Activated T-helper 2 cell treated with anti-CD3 and anti-CD28 coated beads, Interferon-gamma antibody, Interleukin-2, Interleukin-4, amounts not matched to agents 10 μg/mL and 5 μg/mL and 100 μg/mL, durations not matched to agents 14 hours and 24 hours and 36 hours (primary cell): ENCODE measurements around the gene DIABLO. TPM values are rescaled to one million over a fixed set of nuclear protein-coding genes. Genes with fewer than 3 reads are reported as not detected.

Experiments
- DNase-seq: peaks from one replicate; pipeline ENCODE4 v3.0.0; 2021; ENCODE audit warnings: low spot score
- H3K27ac Mint-ChIP-seq: one replicate; pipeline ENCODE4 v1.8.0; 2021; ENCODE audit warnings: mixed read lengths
- H3K27me3 Mint-ChIP-seq: one replicate; pipeline ENCODE4 v1.8.0; 2021; ENCODE audit warnings: low read depth, mixed read lengths
- H3K36me3 Mint-ChIP-seq: one replicate; pipeline ENCODE4 v1.8.0; 2021; ENCODE audit warnings: low read depth, mixed read lengths
- H3K4me1 Mint-ChIP-seq: one replicate; pipeline ENCODE4 v1.8.0; 2021; ENCODE audit warnings: low read depth, mixed read lengths
- H3K4me3 Mint-ChIP-seq: one replicate; pipeline ENCODE4 v1.8.0; 2021; ENCODE audit warnings: low read depth, mild to moderate bottlenecking, moderate library complexity, mixed read lengths
- H3K9me3 Mint-ChIP-seq: one replicate; pipeline ENCODE4 v1.8.0; 2021; ENCODE audit warnings: mixed read lengths
- intact Hi-C: fragments of 100-400 bp; cut with micrococcal nuclease; formaldehyde crosslinking; loops from one replicate; pipeline ENCODE4 v1.15.1; 2023
- total RNA-seq: library from RNA; stranded (reverse); gene quantifications from 2 replicates; pipeline ENCODE4 v1.2.3, GENCODE V29; 2022

The DIABLO gene
- total RNA-seq, 1 donor from 2014 or later, result 56.5 TPM

- intact Hi-C loops, result no loop called here
- Mint-ChIP-seq H3K27ac (no peak within 1 kb of the TSS), H3K27me3 (no peaks in the 10 kb centered on the region), H3K36me3 (no peaks in the 10 kb centered on the region), H3K4me1 (peaks cover 9% of the 10 kb centered on the region), H3K4me3 (peak within 1 kb of the TSS; percentile 48), H3K9me3 (no peaks in the 10 kb centered on the region)
- DNase-seq, result no peak
These were observed 51.6 kb downstream of the DIABLO start, which contains the start of gene IL31 for GRCh38 chr12:122174155-122174845. Gene IL31 (minus strand): TSS chr12:122174221. CDS start chr12:122174172, 49 bp downstream.

GRCh38 chr12:122172262-122172939 is 53.5 kb downstream of the DIABLO start:
- intact Hi-C loops, result no loop called here
- Mint-ChIP-seq H3K36me3 (no peaks in the 10 kb centered on the region), H3K27ac (no peak overlapping the region), H3K9me3 (no peaks in the 10 kb centered on the region), H3K4me3 (peak overlapping the region; percentile 37), H3K4me1 (peaks cover 10% of the 10 kb centered on the region), H3K27me3 (no peaks in the 10 kb centered on the region)
- no peak for DNase-seq

GRCh38 chr12:122171399-122171798 is 54.5 kb downstream of the DIABLO start:
- H3K4me3 Mint-ChIP-seq, result no peak overlapping the region

GRCh38 chr12:122168492-122168891 is 57.4 kb downstream of the DIABLO start:
- Mint-ChIP-seq H3K4me3 (no peak overlapping the region), H3K36me3 (no peaks in the 10 kb centered on the region), H3K4me1 (peaks cover 17% of the 10 kb centered on the region), H3K27ac (no peak overlapping the region), H3K9me3 (no peaks in the 10 kb centered on the region), H3K27me3 (no peaks in the 10 kb centered on the region)
- intact Hi-C loops, result loop anchor here (5.0 to 10.0 kb wide), 2 partner anchors 34 to 384 kb away; partner anchors contain the start of gene B3GNT4
- DNase-seq, result no peak

More at GRCh38 chr12:122171399-122171798, 54.5 kb downstream of the DIABLO start:
- peaks cover 20% of the 10 kb centered on the region for H3K4me1 Mint-ChIP-seq
- H3K9me3 Mint-ChIP-seq, result no peaks in the 10 kb centered on the region
- no peak for DNase-seq
- H3K36me3 Mint-ChIP-seq, result no peaks in the 10 kb centered on the region
- intact Hi-C loops, result no loop called here
- H3K27ac Mint-ChIP-seq, result no peak overlapping the region
- H3K27me3 Mint-ChIP-seq, result no peaks in the 10 kb centered on the region

- no peaks in the 10 kb centered on the region for H3K36me3 Mint-ChIP-seq
- peaks cover 25% of the 10 kb centered on the region for H3K4me1 Mint-ChIP-seq
- H3K9me3 Mint-ChIP-seq, result no peaks in the 10 kb centered on the region
- no peaks in the 10 kb centered on the region for H3K27me3 Mint-ChIP-seq
- no peak overlapping the region for H3K4me3 Mint-ChIP-seq
- no peak for DNase-seq
- H3K27ac Mint-ChIP-seq, result peak overlapping the region; percentile 77
- intact Hi-C loops, result loop anchor here (2.0 to 10.0 kb wide), 4 partner anchors 13 to 383 kb away; partner anchors contain the start of genes B3GNT4 and MLXIP
These were observed 58.4 kb downstream of the DIABLO start for GRCh38 chr12:122167356-122167925.

GRCh38 chr12:122166422-122167349 is 59.2 kb downstream of the DIABLO start:
- no peaks in the 10 kb centered on the region for H3K9me3 Mint-ChIP-seq
- no peaks in the 10 kb centered on the region for H3K27me3 Mint-ChIP-seq
- peak; percentile 47 for DNase-seq
- no peak overlapping the region for H3K4me3 Mint-ChIP-seq
- peak overlapping the region; percentile 77 for H3K27ac Mint-ChIP-seq
- H3K4me1 Mint-ChIP-seq, result peaks cover 32% of the 10 kb centered on the region
- intact Hi-C loops, result loop anchor here (2.0 to 10.0 kb wide), 4 partner anchors 14 to 382 kb away; partner anchors contain the start of genes B3GNT4 and MLXIP
- H3K36me3 Mint-ChIP-seq, result no peaks in the 10 kb centered on the region

GRCh38 chr12:122162976-122163375 is 62.9 kb downstream of the DIABLO start:
- H3K36me3 Mint-ChIP-seq, result no peaks in the 10 kb centered on the region
- no peak overlapping the region for H3K4me3 Mint-ChIP-seq
- peaks cover 33% of the 10 kb centered on the region for H3K4me1 Mint-ChIP-seq
- no peak overlapping the region for H3K27ac Mint-ChIP-seq
- no peak for DNase-seq
- H3K27me3 Mint-ChIP-seq, result peaks cover 2% of the 10 kb centered on the region
- intact Hi-C loops, result loop anchor here (10.0 kb wide), 1 partner anchor 378 kb away; no protein-coding TSS in a partner anchor
- H3K9me3 Mint-ChIP-seq, result no peaks in the 10 kb centered on the region

GRCh38 chr12:122161682-122162081 is 64.2 kb downstream of the DIABLO start:
- DNase-seq, result no peak

GRCh38 chr12:122160761-122161160 is 65.1 kb downstream of the DIABLO start:
- H3K4me3 Mint-ChIP-seq, result no peak overlapping the region
- H3K27ac Mint-ChIP-seq, result no peak overlapping the region
- H3K4me1 Mint-ChIP-seq, result peaks cover 21% of the 10 kb centered on the region
- H3K36me3 Mint-ChIP-seq, result no peaks in the 10 kb centered on the region
- no peaks in the 10 kb centered on the region for H3K9me3 Mint-ChIP-seq
- peaks cover 2% of the 10 kb centered on the region for H3K27me3 Mint-ChIP-seq
- DNase-seq, result no peak
- intact Hi-C loops, result loop anchor here (1.0 to 10.0 kb wide), 2 partner anchors 31 to 376 kb away; no protein-coding TSS in a partner anchor

More at GRCh38 chr12:122161682-122162081, 64.2 kb downstream of the DIABLO start:
- no peaks in the 10 kb centered on the region for H3K9me3 Mint-ChIP-seq
- H3K27me3 Mint-ChIP-seq, result peaks cover 2% of the 10 kb centered on the region
- H3K27ac Mint-ChIP-seq, result peak overlapping the region; percentile 38
- no peaks in the 10 kb centered on the region for H3K36me3 Mint-ChIP-seq
- H3K4me3 Mint-ChIP-seq, result peak overlapping the region; percentile 8
- intact Hi-C loops, result loop anchor here (10.0 kb wide), 1 partner anchor 377 kb away; no protein-coding TSS in a partner anchor
- peaks cover 24% of the 10 kb centered on the region for H3K4me1 Mint-ChIP-seq

- Mint-ChIP-seq H3K27ac (no peak overlapping the region), H3K4me3 (no peak overlapping the region), H3K27me3 (peaks cover 2% of the 10 kb centered on the region), H3K9me3 (no peaks in the 10 kb centered on the region), H3K36me3 (no peaks in the 10 kb centered on the region), H3K4me1 (peaks cover 18% of the 10 kb centered on the region)
- intact Hi-C loops, result loop anchor here (1.0 to 10.0 kb wide), 2 partner anchors 31 to 375 kb away; no protein-coding TSS in a partner anchor
- DNase-seq, result no peak
These were observed 66.0 kb downstream of the DIABLO start for GRCh38 chr12:122159882-122160281.

GRCh38 chr12:122158700-122159285 is 67.1 kb downstream of the DIABLO start:
- no peak for DNase-seq
- H3K9me3 Mint-ChIP-seq, result no peaks in the 10 kb centered on the region
- H3K4me3 Mint-ChIP-seq, result no peak overlapping the region
- no peak overlapping the region for H3K27ac Mint-ChIP-seq
- H3K4me1 Mint-ChIP-seq, result peaks cover 15% of the 10 kb centered on the region
- intact Hi-C loops, result no loop called here
- peaks cover 4% of the 10 kb centered on the region for H3K27me3 Mint-ChIP-seq
- no peaks in the 10 kb centered on the region for H3K36me3 Mint-ChIP-seq
